Measurements from ENCODE around the gene UHRF2. TPM values are rescaled to one million over a fixed set of nuclear protein-coding genes. Genes with fewer than 3 reads are reported as not detected.

The UHRF2 gene
- total and polyA plus RNA-seq, 2 donors from 2014 or later: 14.2 to 45.1 TPM

GRCh38 chr9:6506571-6506970 is 93.6 kb downstream of the UHRF2 start:
- DNase-seq: no peak
- Histone ChIP-seq H3K36me3 (ENCODE audit: control insufficient read depth in 2 of 3, insufficient read depth in 3 of 3, low read length in 3 of 3) (peaks cover 4 to 26% (median 15%) of the 10 kb centered on the region in 3 donors), H3K9me3 (ENCODE audit: control insufficient read depth in 2 of 3, insufficient read depth in 1 of 3, low read length in 3 of 3) (no peaks in the 10 kb centered on the region), H3K4me3 (ENCODE audit: low read length in 3 of 3) (no peak overlapping the region), H3K27ac (ENCODE audit: low read depth in 2 of 2, low read length in 2 of 2) (no peak overlapping the region), H3K27me3 (ENCODE audit: control insufficient read depth, insufficient read depth, low read length) (no peaks in the 10 kb centered on the region), H3K9ac (ENCODE audit: low read length in 3 of 3) (no peak overlapping the region), H3K4me1 (ENCODE audit: control insufficient read depth in 2 of 3, insufficient read depth in 2 of 3, low read depth in 1 of 3, low read length in 3 of 3) (no peaks in the 10 kb centered on the region)
- intact Hi-C loops (cut with DNase I): no loop called here
- no peak for FAIRE-seq
- TF ChIP-seq CTCF (IDR thresholded peaks at IDR 0.05; ENCODE audit: borderline replicate concordance, extremely low read depth, insufficient read depth): no peak

GRCh38 chr9:6512085-6512657 is 99.2 kb downstream of the UHRF2 start:
- Histone ChIP-seq H3K36me3 (ENCODE audit: control insufficient read depth in 2 of 3, insufficient read depth in 3 of 3, low read length in 3 of 3) (peaks cover 0 to 8% (median 0%) of the 10 kb centered on the region in 3 donors), H3K4me3 (ENCODE audit: low read length in 3 of 3) (no peak overlapping the region), H3K9ac (ENCODE audit: low read length in 3 of 3) (no peak overlapping the region), H3K9me3 (ENCODE audit: control insufficient read depth in 2 of 3, insufficient read depth in 1 of 3, low read length in 3 of 3) (no peaks in the 10 kb centered on the region), H3K27me3 (ENCODE audit: control insufficient read depth, insufficient read depth, low read length) (no peaks in the 10 kb centered on the region), H3K27ac (ENCODE audit: low read depth in 2 of 2, low read length in 2 of 2) (no peak overlapping the region), H3K4me1 (ENCODE audit: control insufficient read depth in 2 of 3, insufficient read depth in 2 of 3, low read depth in 1 of 3, low read length in 3 of 3) (no peaks in the 10 kb centered on the region)
- intact Hi-C loops (cut with DNase I): no loop called here
- no peak for FAIRE-seq
- DNase-seq: no peak
- TF ChIP-seq CTCF (IDR thresholded peaks at IDR 0.05; ENCODE audit: borderline replicate concordance, extremely low read depth, insufficient read depth): no peak

- FAIRE-seq (no peak), DNase-seq (no peak)
- Histone ChIP-seq H3K27me3 (ENCODE audit: control insufficient read depth, insufficient read depth, low read length) (no peaks in the 10 kb centered on the region), H3K9me3 (ENCODE audit: control insufficient read depth in 2 of 3, insufficient read depth in 1 of 3, low read length in 3 of 3) (peaks cover 0 to 10% (median 2%) of the 10 kb centered on the region in 3 donors), H3K9ac (ENCODE audit: low read length in 3 of 3) (no peak overlapping the region), H3K4me1 (ENCODE audit: control insufficient read depth in 2 of 3, insufficient read depth in 2 of 3, low read depth in 1 of 3, low read length in 3 of 3) (no peaks in the 10 kb centered on the region), H3K4me3 (ENCODE audit: low read length in 3 of 3) (no peak overlapping the region), H3K27ac (ENCODE audit: low read depth in 2 of 2, low read length in 2 of 2) (no peak overlapping the region), H3K36me3 (ENCODE audit: control insufficient read depth in 2 of 3, insufficient read depth in 3 of 3, low read length in 3 of 3) (no peaks in the 10 kb centered on the region)
- intact Hi-C loops (cut with DNase I): no loop called here
- no peak for TF ChIP-seq CTCF (IDR thresholded peaks at IDR 0.05; ENCODE audit: borderline replicate concordance, extremely low read depth, insufficient read depth)
Measured at GRCh38 chr9:6522263-6522662, 109.3 kb downstream of the UHRF2 start.

Data from kidney (tissue), 14 donors.